Measurements from ENCODE around the gene COL5A1. TPM values are rescaled to one million over a fixed set of nuclear protein-coding genes. Genes with fewer than 3 reads are reported as not detected.

COL5A1 gene
- total RNA-seq, 1 donor: 295 TPM

DNA sequence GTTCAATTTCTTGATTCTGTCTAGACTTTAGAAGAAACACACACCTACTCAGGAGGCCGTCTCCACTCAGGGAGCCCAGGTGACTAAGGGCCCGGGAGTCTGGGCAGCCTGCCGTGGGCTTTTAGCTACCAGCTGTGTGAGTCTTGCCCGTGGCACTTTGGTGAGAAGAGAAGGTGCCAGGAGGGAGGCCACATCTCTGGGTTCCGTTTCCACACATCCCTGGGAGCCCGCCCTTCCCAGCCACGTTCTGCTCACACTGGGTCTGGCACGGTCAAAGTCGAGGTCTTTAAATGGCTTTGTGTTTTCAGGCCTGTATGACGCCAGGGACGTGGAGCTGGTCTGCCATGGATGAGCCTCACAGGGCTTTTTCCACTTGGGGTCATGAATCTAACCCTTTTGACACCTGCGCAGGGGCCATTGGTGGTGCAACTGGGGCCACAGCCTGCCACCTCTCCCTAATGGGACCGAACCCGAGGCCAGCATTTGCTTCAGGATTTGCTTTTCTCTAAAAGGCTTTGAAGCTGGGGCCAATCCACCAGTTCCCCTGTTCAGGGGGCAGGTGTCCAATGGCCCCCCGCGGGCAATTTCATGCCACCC lies 221.8 kb downstream of the COL5A1 start:
- no peak for DNase-seq (ENCODE audit: low read depth)
- TF ChIP-seq, protein P1, sequence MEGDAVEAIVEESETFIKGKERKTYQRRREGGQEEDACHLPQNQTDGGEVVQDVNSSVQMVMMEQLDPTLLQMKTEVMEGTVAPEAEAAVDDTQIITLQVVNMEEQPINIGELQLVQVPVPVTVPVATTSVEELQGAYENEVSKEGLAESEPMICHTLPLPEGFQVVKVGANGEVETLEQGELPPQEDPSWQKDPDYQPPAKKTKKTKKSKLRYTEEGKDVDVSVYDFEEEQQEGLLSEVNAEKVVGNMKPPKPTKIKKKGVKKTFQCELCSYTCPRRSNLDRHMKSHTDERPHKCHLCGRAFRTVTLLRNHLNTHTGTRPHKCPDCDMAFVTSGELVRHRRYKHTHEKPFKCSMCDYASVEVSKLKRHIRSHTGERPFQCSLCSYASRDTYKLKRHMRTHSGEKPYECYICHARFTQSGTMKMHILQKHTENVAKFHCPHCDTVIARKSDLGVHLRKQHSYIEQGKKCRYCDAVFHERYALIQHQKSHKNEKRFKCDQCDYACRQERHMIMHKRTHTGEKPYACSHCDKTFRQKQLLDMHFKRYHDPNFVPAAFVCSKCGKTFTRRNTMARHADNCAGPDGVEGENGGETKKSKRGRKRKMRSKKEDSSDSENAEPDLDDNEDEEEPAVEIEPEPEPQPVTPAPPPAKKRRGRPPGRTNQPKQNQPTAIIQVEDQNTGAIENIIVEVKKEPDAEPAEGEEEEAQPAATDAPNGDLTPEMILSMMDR (IDR thresholded peaks at IDR 0.05; ENCODE audit: insufficient read depth, low read depth, low read length): no peak
- no peak overlapping the region for H3K4me3 ChIP-seq (ENCODE audit: low read depth, low read length)

DNA sequence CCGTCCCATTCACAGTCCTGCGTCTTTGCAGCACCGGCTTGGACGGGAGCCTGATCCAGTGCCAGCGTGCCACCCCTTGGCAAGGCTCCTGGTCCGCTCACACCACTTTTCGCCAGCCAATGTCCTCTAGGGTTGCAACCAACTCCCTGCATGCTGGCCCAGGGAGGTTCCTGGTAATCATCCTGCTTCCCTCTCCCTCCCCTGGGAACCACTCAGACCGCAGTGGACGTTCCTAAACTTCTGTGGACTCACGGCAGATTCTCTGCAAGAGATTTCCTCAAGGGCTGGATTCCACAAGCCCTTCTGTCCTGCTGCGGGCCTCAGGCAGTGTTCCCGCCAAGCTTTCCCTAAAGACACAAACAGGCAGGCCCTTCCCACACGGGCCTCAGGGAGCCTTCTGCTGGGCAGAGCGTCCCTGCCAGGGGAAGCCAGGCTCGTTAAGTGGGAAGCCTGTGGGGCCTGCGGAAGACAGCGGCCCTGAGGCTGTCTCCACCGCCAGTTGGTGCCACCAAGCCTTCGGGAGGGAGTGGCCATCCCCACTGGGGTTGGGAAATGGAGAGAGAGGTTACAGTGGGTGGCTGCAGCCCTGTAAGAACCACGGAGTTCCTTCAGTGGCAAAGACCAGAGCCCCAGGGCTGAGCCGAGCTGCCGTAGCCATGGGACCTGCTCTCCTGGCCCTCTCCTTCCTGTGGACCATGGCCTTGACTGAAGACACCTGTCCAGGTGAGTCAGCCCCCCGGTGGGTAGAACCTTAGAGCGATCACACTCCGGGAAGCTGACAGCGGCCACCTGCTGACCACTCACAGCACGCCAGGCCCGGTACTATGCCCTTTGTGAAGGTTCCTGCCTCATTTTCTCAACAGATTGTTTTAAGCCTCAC lies 222.6 kb downstream of the COL5A1 start:
- TF ChIP-seq, protein P1 (IDR thresholded peaks at IDR 0.05; ENCODE audit: insufficient read depth, low read depth, low read length): no peak
- no peak for DNase-seq (ENCODE audit: low read depth)
- H3K4me3 ChIP-seq (ENCODE audit: low read depth, low read length): no peak overlapping the region

DNA sequence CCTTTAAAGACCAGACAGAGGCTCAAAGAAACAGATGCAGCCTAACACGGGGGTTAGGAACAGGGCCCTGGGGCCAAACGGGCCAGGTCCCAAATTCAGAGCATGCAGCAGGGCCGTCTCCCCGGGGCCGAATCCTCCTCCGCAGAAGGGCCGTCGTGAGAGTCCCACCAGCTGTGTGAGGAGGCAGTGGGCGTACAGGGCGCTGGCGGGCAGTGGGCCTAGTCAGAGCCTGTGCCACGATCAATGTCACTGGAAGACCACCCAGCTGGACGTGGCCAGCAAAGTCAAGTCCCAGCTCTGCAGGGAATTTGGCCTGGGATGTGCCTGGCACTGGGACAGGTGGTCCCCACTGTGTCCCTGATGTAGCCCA lies 223.2 kb downstream of the COL5A1 start:
- no peak for DNase-seq (ENCODE audit: low read depth)
- no peak overlapping the region for H3K4me3 ChIP-seq (ENCODE audit: low read depth, low read length)
- TF ChIP-seq, protein P1 (IDR thresholded peaks at IDR 0.05; ENCODE audit: insufficient read depth, low read depth, low read length): no peak

DNA sequence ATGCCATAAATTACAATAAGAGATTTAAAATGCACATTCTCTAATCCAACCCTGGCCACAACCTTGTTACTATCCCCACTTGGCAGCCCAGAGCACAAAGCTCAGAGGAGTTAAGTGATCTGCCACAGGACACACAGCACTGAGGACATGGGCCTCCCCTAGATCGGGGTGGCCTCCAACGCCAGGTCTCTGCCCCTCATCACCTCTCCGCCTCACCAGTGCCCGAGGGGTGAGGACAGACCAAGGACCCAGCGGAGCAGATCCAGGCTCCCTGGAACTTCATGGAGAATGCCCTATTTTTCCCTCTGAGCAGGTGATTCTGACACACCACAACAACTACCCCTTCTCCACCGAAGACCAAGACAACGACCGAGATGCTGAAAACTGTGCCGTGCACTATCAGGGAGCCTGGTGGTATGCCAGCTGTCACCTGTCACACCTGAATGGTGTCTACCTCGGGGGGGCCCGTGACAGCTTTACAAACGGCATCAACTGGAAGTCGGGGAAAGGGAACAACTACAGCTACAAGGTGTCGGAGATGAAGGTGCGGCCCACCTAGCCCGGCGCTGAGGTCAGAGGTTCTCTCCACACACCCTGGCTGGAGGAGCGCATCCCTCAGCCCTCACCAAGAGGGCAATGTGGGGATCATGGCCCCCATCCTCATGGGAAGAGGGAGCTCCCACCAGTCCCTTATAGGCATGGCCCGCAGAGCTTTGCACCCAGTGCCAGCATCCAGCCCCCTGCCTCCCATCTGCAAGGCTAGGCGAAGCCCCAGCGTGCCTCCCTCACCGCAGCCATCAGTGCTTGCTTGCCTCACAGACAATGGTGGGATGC lies 226.5 kb downstream of the COL5A1 start:
- no peak overlapping the region for H3K4me3 ChIP-seq (ENCODE audit: low read depth, low read length)
- DNase-seq (ENCODE audit: low read depth): no peak
- TF ChIP-seq, protein P1 (IDR thresholded peaks at IDR 0.05; ENCODE audit: insufficient read depth, low read depth, low read length): no peak

DNA sequence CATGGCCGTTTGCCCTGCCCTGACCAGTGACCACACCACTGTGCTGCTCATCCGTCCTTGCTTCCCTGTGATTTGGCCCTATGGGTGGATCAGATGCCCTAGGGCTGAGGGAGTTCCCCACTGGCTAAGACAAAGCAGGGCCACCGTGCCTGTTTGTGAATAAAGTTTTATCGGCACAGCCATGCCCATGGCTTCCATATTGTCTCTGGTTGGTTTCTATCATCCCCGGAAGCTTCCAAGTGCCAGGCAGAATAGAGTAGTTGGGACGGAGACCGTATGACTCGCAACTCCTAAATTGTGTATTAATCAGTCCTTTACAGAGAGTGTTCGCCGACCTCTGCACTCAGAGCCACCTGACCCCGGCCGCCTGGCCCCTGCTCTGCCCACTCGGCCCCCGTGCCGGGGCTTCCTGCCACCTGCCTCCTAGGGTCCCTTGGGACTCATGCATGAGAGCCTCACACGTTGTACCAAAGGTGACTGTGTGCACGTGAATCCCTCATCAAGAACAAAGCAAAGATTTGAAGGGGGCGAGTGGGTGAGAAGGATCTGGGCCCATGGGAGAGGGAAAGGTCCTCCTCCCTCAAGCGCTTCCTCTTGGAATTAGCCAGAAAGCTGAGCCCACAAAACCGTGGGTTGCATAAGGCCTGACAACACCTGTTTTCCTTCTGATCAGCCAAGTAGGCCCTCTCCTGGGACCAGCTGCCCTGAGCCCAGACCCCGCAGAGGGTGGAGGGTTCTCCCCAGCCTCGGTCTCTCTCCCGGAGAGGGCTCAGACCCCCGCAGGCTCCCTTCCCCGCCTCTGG lies 227.3 kb downstream of the COL5A1 start:
- TF ChIP-seq, protein P1 (IDR thresholded peaks at IDR 0.05; ENCODE audit: insufficient read depth, low read depth, low read length): no peak
- no peak for DNase-seq (ENCODE audit: low read depth)
- no peak overlapping the region for H3K4me3 ChIP-seq (ENCODE audit: low read depth, low read length)

All from fibroblast of villous mesenchyme (primary cell).